Aorta (tissue), 5 donors: ENCODE data around the gene CYTH3. TPM values are rescaled to one million over a fixed set of nuclear protein-coding genes. Genes with fewer than 3 reads are reported as not detected.

Experiments used
- ATAC-seq: fragments of 200-7000 bp; cut with Tn5 transposase; one replicate; pipeline ENCODE4 v1.9.1; 2022; ENCODE audit warnings: moderate library complexity; ENCODE audit not compliant: low FRiP score
- DNase-seq, 2 donors: peaks; one replicate each; pipeline ENCODE4 v3.0.0-alpha.2; 2020
- H3K27ac ChIP-seq, 2 donors: one replicate each; pipeline ENCODE4 v1.5.1; 2013; ENCODE audit warnings: low read length in 2 of 2, mild to moderate bottlenecking in 2 of 2, moderate library complexity in 2 of 2, control low read depth in 1 of 2, inconsistent platforms in 1 of 2, low read depth in 1 of 2
- H3K27me3 ChIP-seq, 2 donors: one replicate each; pipeline ENCODE4 v1.6.1; 2013; ENCODE audit warnings: control low read depth in 1 of 2, low read length in 1 of 2, mild to moderate bottlenecking in 1 of 2, moderate library complexity in 1 of 2; ENCODE audit not compliant: insufficient read depth in 2 of 2, control insufficient read depth in 1 of 2
- H3K36me3 ChIP-seq, 2 donors: one replicate each; pipeline ENCODE4 v1.6.1; 2013; ENCODE audit warnings: control low read depth in 1 of 2, low read length in 1 of 2, mild to moderate bottlenecking in 1 of 2; ENCODE audit not compliant: insufficient read depth in 2 of 2, control insufficient read depth in 1 of 2
- H3K4me1 ChIP-seq, 2 donors: one replicate each; pipeline ENCODE4 v1.6.1; 2013; ENCODE audit warnings: low read length in 2 of 2, control low read depth in 1 of 2, mild to moderate bottlenecking in 1 of 2, moderate library complexity in 1 of 2; ENCODE audit not compliant: insufficient read depth in 2 of 2, control insufficient read depth in 1 of 2
- H3K4me3 ChIP-seq, 2 donors: one replicate each; pipeline ENCODE4 v1.5.1; 2013; ENCODE audit warnings: low read length in 2 of 2, control low read depth in 1 of 2, mild to moderate bottlenecking in 1 of 2
- H3K9me3 ChIP-seq: one replicate; pipeline ENCODE4 v1.6.1; 2013; ENCODE audit warnings: mild to moderate bottlenecking, low read length; ENCODE audit not compliant: control insufficient read depth
- WGBS, 2 donors: extraction: QIAGEN DNeasy Blood & Tissue Kit; methylation state at CpG; one replicate each; pipeline ENCODE4 v1.1.7; 2013; 5-methylcytosine and 5-hydroxymethylcytosine counted together
- intact Hi-C, 2 donors: fragments of 100-400 bp; cut with DNase I; formaldehyde crosslinking; loops; one replicate each; pipeline versions ENCODE4 v1.14.2 to v1.15.0; 2022
- long read RNA-seq, 2 donors: library from polyadenylated mRNA; unstranded; transcript quantifications; one replicate each; pipeline ENCODE4 v2.0.0, GENCODE V29; 2020 to 2021
- polyA plus RNA-seq, 2 donors: library from polyadenylated mRNA; stranded (reverse); fragments of 200-250 nt; gene quantifications; one replicate each; pipeline ENCODE4 v1.2.3, GENCODE V29; 2013
- total RNA-seq, 2 donors: library from RNA; stranded (reverse); fragmentation: NEBNext Ultra II Directional; extraction: Animal tissue kit (Norgen Biotek cat#: 25700); gene quantifications; one replicate each; pipeline ENCODE4 v1.2.1, GENCODE V29; 2021
- donor health status: healthy with polysubstance abuse.
- donor health status: Bipolar disorder and iron deficiency.
- donor health status: DM: no; HTN: no; CAD: no.
- donor health status: DM: no; HTN: no; CAD: no.
- donor health status: DM: yes; HTN: yes; CAD: no.

CYTH3 gene, protein sequence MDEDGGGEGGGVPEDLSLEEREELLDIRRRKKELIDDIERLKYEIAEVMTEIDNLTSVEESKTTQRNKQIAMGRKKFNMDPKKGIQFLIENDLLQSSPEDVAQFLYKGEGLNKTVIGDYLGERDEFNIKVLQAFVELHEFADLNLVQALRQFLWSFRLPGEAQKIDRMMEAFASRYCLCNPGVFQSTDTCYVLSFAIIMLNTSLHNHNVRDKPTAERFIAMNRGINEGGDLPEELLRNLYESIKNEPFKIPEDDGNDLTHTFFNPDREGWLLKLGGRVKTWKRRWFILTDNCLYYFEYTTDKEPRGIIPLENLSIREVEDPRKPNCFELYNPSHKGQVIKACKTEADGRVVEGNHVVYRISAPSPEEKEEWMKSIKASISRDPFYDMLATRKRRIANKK
- 10 to 100 TPM; 60.5 to 63.7 TPM for total RNA-seq
- polyA plus RNA-seq: 10 to 100 TPM; 20.2 to 37.6 TPM
- long read RNA-seq, donor 1, full-length matches to known transcripts: 3 of 93 reads
- long read RNA-seq, donor 1, partial matches to known transcripts: 13 of 93 reads
- long read RNA-seq, donor 1, other reads (novel, unspliced or antisense): 77 of 93 reads
- long read RNA-seq, donor 2, full-length matches to known transcripts: 30 of 71 reads
- long read RNA-seq, donor 2, partial matches to known transcripts: 12 of 71 reads
- long read RNA-seq, donor 2, other reads (novel, unspliced or antisense): 29 of 71 reads

DNA sequence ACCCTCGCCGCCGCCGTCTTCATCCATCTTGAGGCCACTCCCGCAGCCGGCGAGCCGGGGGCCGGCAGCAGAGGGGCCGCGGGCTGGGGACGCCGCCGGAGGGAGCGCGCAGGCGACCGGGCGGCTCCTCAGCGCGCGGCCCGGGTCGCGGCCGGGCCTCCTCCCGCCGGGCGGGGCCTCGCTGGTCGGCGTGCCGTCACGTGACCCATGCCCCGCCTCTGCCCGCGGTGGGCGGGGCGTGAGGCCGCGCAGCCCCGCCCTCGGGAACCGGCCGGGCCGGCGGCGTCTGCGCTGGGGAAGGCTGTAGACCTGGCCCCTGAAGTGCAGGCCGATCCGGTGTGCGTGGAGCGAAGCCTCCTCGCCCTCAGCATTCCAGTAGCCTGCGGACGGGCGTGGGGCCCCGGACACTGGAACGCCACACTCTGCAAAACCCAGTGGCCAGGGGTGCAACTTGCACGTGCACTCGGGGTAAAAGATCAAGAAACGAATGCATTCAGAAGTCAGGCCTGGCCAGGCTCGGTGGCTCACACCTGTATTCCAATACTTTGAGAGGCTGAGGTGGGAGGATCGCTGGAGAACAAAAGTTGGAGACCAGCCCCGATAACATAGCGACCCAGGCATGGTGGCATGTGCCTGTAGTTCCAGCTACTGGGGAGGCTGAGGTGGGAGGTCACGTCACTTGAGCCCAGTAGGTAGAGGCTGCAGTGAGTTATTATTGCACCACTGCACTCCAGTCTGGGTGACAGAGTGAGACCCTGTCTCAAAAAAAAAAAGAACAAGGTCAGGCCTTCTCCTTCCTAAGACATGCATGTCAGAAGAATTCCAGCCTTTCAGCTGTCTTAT lies at the start of gene CYTH3:
CYTH3 (minus strand) TSS at position 144 of the 843 bp plus-strand sequence; CDS start at position 27, 117 bp downstream.
- no peaks in the 10 kb centered on the region for H3K9me3 ChIP-seq
- intact Hi-C loops: loop anchor here (1.0 to 5.0 kb wide), 4 partner anchors 45 to 110 kb away; no protein-coding TSS in a partner anchor
- H3K4me1 ChIP-seq: no peaks in the 10 kb centered on the region
- WGBS, 2 donors: 5 to 7% methylated on average over 47 to 67 of the region's 67 CpGs
- DNase-seq (peak; percentile 84 to 92), ATAC-seq (peak; percentile 94)
- peak within 1 kb of the TSS; percentile 91 to 98 for H3K4me3 ChIP-seq
- no peaks in the 10 kb centered on the region for H3K27me3 ChIP-seq
- peak within 1 kb of the TSS in 1 of 2 donors; percentile 36 for H3K27ac ChIP-seq
- no peaks in the 10 kb centered on the region for H3K36me3 ChIP-seq

DNA sequence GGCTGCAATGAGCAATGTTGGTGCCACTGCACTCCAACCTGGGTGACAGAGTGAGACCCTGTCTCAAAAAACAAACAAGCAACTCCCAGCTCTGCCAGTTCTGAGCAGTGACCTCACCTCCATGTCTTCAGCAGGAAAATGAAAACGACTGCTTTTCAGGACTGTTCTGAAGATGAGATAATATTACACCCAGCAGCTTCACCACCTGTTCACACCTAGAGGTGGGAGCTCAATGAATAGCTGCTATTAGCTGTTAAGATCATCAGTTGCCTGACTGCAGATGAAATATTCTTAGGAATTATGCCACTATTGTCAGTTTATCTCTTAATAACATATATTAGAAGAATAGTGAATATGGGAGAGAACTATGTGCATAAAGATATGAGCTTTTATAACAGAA lies 48.4 kb upstream of the CYTH3 start:
- no peaks in the 10 kb centered on the region for H3K4me1 ChIP-seq
- no peak overlapping the region for H3K4me3 ChIP-seq
- no peaks in the 10 kb centered on the region for H3K36me3 ChIP-seq
- 10 to 12% methylated on average over 1 of the region's 1 CpG for WGBS, 2 donors
- DNase-seq (no peak), ATAC-seq (no peak)
- no peak overlapping the region for H3K27ac ChIP-seq
- intact Hi-C loops: loop anchor here (5.0 to 10.0 kb wide), 2 partner anchors 63 to 326 kb away; no protein-coding TSS in a partner anchor
- no peaks in the 10 kb centered on the region for H3K9me3 ChIP-seq
- no peaks in the 10 kb centered on the region for H3K27me3 ChIP-seq

DNA sequence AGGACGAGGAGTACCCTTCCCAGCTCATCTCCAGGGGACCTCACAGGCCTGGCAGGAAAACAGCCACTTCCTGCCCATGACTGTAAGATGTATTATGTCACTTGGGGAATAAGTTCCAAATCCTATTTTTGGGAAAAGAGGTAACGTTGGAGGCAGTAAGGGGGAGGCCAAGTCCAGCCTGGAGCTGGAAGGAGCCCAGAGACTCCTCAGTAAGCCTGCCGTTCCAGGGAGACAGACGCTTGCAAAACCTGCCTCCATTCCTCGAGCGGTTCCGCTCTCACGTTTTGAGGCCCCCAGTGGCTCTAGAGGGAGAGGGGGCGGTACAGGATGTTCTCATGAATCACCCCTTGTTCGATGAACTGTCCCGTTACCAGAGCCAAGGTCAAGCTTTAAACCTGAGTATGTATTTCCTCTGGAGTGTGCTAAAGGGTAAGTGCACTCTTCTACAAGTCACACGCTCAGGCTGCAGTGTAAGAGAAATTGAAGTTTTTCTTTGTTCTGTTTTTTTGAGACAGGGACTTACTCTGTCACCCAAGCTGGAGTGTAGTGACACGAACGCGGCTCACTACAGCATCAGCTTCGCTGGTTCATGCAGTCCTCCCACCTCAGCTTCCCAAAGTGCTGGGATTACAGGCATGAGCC lies 45.5 kb upstream of the CYTH3 start:
- 2 to 3% methylated on average over 16 of the region's 16 CpGs for WGBS, 2 donors
- peak; percentile 84 to 92 for DNase-seq
- Histone ChIP-seq H3K4me1 (no peaks in the 10 kb centered on the region), H3K27me3 (no peaks in the 10 kb centered on the region), H3K9me3 (no peaks in the 10 kb centered on the region), H3K36me3 (no peaks in the 10 kb centered on the region), H3K27ac (peak overlapping the region; percentile 74 to 86), H3K4me3 (no peak overlapping the region)
- peak; percentile 85 for ATAC-seq
- intact Hi-C loops: loop anchor here (1.0 to 10.0 kb wide), 3 partner anchors 46 to 63 kb away; partner anchors contain the start of gene CYTH3 (in 2 of the 2)

DNA sequence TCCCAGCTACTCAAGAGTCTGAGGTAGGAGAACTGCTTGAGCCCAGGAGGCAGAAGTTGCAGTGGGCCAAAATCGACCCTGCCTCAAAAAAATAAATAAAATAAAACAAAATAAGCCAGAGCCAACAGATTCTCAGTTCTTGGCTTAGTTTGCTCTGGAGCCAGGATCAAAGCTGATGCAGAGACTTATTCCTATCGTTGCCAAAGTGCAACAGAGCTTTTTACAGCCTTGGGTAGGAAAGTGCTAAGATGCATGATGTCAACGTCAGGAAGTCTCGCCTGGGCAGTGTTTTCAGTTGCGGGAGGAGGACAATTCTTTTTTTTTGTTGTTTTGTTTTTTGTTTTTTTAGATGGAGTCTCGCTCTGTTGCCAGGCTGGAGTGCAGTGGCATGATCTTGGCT lies 43.8 kb upstream of the CYTH3 start:
- Histone ChIP-seq H3K4me1 (no peaks in the 10 kb centered on the region), H3K9me3 (no peaks in the 10 kb centered on the region), H3K27me3 (no peaks in the 10 kb centered on the region), H3K4me3 (no peak overlapping the region), H3K27ac (peak overlapping the region; percentile 80 to 98), H3K36me3 (no peaks in the 10 kb centered on the region)
- DNase-seq (no peak), ATAC-seq (no peak)
- WGBS, 2 donors: 12 to 14% methylated on average over 6 of the region's 6 CpGs
- intact Hi-C loops: loop anchor here in 1 of 2 donors (5.0 to 10.0 kb wide), 2 partner anchors 44 to 61 kb away; partner anchors contain the start of gene CYTH3

DNA sequence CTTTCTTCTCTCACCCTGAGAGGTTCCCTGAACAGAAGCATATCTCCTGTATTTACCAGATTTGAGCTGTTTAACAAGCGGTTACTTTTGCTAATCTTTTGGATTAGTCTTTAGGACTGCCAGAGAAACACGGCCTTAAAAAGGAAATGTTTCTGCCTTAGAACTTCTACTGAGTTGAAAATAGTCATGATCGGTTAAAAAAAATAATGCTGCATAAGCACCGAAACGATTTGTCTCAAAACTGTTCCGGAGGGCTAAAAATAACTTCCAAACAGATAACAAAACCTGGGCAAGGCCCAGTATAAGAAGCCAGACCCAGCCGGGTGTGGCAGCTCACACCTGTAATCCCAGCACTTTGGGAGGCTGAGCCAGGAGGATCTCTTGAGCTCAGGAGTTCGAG lies 43.3 kb upstream of the CYTH3 start:
- no peak for DNase-seq
- intact Hi-C loops: loop anchor here in 1 of 2 donors (5.0 to 10.0 kb wide), 2 partner anchors 43 to 61 kb away; partner anchors contain the start of gene CYTH3
- H3K27ac ChIP-seq: peak overlapping the region; percentile 80 to 98
- H3K4me1 ChIP-seq: no peaks in the 10 kb centered on the region
- no peaks in the 10 kb centered on the region for H3K36me3 ChIP-seq
- 4 to 8% methylated on average over 8 of the region's 8 CpGs for WGBS, 2 donors
- ATAC-seq: peak; percentile 40
- no peaks in the 10 kb centered on the region for H3K9me3 ChIP-seq
- H3K4me3 ChIP-seq: no peak overlapping the region
- no peaks in the 10 kb centered on the region for H3K27me3 ChIP-seq

DNA sequence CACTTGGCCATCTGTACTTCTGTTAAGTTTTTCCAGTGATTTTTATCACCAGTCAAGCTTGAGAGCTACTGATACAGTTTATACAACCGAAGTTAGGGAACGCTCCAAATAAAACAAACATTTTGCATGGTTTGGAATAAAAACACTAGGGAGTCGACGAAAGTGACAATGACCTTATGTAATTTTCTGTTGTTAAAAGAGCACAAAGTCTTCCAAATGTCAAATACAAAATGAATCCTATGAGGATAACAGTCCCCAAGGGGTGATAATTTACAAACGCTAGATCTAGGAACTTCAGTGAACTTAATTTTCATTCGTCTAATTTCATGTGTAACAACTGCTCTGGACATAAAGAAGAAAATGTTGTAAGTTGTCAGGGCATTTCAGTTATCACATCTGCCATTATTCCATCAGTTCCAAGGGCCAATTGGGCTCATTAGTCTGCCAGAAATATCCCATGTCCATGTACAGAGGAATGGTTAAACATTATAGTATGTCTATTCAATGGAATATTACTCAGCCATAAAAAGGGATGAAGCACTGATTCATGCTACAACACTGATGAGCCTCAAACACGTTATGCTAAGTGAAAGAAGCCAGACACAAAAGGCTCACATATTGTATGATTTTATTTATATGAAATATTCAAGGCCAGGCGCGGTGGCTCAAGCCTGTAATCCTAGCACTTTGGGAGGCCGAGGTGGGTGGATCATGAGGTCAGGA lies 38.0 kb upstream of the CYTH3 start:
- WGBS, 2 donors: 44 to 54% methylated on average over 9 to 10 of the region's 10 CpGs

DNA sequence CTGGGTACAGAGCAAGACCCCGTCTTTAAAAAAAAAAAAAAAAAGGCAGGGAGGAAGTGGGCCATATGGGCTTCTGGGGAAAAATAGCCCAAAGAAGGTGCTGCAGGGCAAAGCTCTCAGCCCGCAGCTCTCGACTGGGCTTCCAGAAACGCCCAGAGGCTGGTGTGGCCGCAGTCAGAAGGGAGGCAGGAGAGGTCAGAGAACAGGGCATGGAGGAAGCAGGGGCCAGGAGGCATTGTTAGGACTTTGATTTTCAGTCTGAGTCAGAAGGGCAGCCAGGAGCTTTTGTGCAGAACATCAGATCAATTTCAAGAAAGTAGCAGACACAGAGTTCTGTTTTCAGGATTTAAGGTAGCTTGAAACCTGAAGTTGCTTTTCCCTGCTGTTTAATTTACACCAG lies 35.3 kb upstream of the CYTH3 start:
- H3K9me3 ChIP-seq: no peaks in the 10 kb centered on the region
- no peaks in the 10 kb centered on the region for H3K4me1 ChIP-seq
- no peak for DNase-seq
- intact Hi-C loops: no loop called here
- no peaks in the 10 kb centered on the region for H3K27me3 ChIP-seq
- no peak for ATAC-seq
- 73 to 84% methylated on average over 5 of the region's 5 CpGs for WGBS, 2 donors
- no peak overlapping the region for H3K4me3 ChIP-seq
- no peaks in the 10 kb centered on the region for H3K36me3 ChIP-seq
- no peak overlapping the region for H3K27ac ChIP-seq

More for the DNA sequence above, 38.0 kb upstream of the CYTH3 start:
- ATAC-seq: no peak
- no peaks in the 10 kb centered on the region for H3K4me1 ChIP-seq
- H3K27me3 ChIP-seq: no peaks in the 10 kb centered on the region
- intact Hi-C loops: loop anchor here in 1 of 2 donors (10.0 kb wide), 1 partner anchor 56 kb away; no protein-coding TSS in a partner anchor
- H3K9me3 ChIP-seq: no peaks in the 10 kb centered on the region
- H3K36me3 ChIP-seq: no peaks in the 10 kb centered on the region
- no peak overlapping the region for H3K27ac ChIP-seq
- H3K4me3 ChIP-seq: no peak overlapping the region
- no peak for DNase-seq
